NCI-H2107 treated with DMSO at 0.1 percent for 48 hours (cell line): ENCODE measurements around the gene GNG7.
"Not testable (repeated sequence)": the region's sequence is repeated elsewhere in the genome, so short reads cannot be mapped to it uniquely, and the experiment has no call there.

Experiments used
- DNase-seq: peaks from one replicate; lab custom pipeline; 2025; ENCODE audit not compliant: unreplicated experiment; lab: John Stamatoyannopoulos, UW

GNG7 gene

GRCh38 chr19:2646866-2647535 is 55.5 kb downstream of the GNG7 start:
- no peak for DNase-seq

GRCh38 chr19:2645826-2646225 is 56.7 kb downstream of the GNG7 start:
- DNase-seq = no peak

- not testable (repeated sequence) for DNase-seq
Measured at GRCh38 chr19:2643123-2643737, 59.3 kb downstream of the GNG7 start.

- no peak for DNase-seq
Measured at GRCh38 chr19:2641332-2641698, 61.2 kb downstream of the GNG7 start.

GRCh38 chr19:2640563-2641331 is 61.7 kb downstream of the GNG7 start:
- DNase-seq = no peak

- DNase-seq = no peak
Measured at GRCh38 chr19:2639999-2640398, 62.5 kb downstream of the GNG7 start.

- DNase-seq = no peak
Measured at GRCh38 chr19:2638417-2638940, 64.0 kb downstream of the GNG7 start.

- no peak for DNase-seq
Measured at GRCh38 chr19:2636897-2637683, 65.4 kb downstream of the GNG7 start.

GRCh38 chr19:2636141-2636896 is 66.2 kb downstream of the GNG7 start:
- DNase-seq = no peak

- DNase-seq = no peak
Measured at GRCh38 chr19:2634960-2635359, 67.5 kb downstream of the GNG7 start.

GRCh38 chr19:2634228-2634951 is 68.1 kb downstream of the GNG7 start:
- DNase-seq = no peak

- DNase-seq = no peak
Measured at GRCh38 chr19:2633693-2634075, 68.8 kb downstream of the GNG7 start.

- no peak for DNase-seq
Measured at GRCh38 chr19:2631213-2631821, 71.2 kb downstream of the GNG7 start.

GRCh38 chr19:2630352-2631001 is 72.0 kb downstream of the GNG7 start:
- DNase-seq = no peak

GRCh38 chr19:2629491-2630351 is 72.8 kb downstream of the GNG7 start:
- no peak for DNase-seq

GRCh38 chr19:2628597-2628996 is 73.9 kb downstream of the GNG7 start:
- no peak for DNase-seq

GRCh38 chr19:2627855-2628254 is 74.6 kb downstream of the GNG7 start:
- no peak for DNase-seq

- no peak for DNase-seq
Measured at GRCh38 chr19:2627319-2627829, 75.1 kb downstream of the GNG7 start.
